ENCODE data around the gene S1PR5. TPM values are rescaled to one million over a fixed set of nuclear protein-coding genes. Genes with fewer than 3 reads are reported as not detected.
A peak's percentile ranks its signal among the peaks of the same experiment; 100 is the strongest.
"Not testable (repeated sequence)": the region's sequence is repeated elsewhere in the genome, so short reads cannot be mapped to it uniquely, and the experiment has no call there.

S1PR5 gene
- total and polyA plus RNA-seq, 10 of the 15 experiments (the other 5 are each of a cell fraction or from before 2014, with no cell fraction given), result 0.04 TPM; not detected in 9

DNA sequence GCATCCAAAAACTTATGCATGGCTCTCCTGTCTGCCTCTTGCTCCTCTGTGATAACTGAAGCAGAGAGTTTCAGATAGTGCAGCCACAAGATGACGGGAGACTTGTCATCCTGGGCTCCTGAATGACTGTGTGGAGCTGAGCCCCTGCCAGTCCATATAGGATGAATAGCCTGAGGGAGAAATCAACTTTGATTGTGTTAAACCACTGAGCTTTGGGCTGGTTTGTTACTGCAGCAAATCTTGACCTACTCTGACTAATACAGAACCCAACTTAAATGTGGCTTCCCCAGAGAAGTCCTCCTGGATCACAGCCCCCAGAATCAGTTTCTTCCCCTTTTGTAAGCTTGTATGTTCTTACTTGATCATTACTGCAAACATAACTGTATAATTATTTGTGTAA lies 15.2 kb upstream of the S1PR5 start:
- no peak for DNase-seq (ENCODE audit: low read depth, low spot score)
- SMC1A ChIA-PET (ENCODE audit: uncharacterized antibody, unreplicated experiment), result interaction anchor here (1.6 kb wide), 1 partner anchor 40 kb away, joined by 3 read pairs; no protein-coding TSS in a partner anchor
- ATAC-seq, result no peak
- Histone ChIP-seq H3K27ac (ENCODE audit: control insufficient read depth, insufficient read depth) (no peak overlapping the region), H3K36me3 (ENCODE audit: control insufficient read depth in 2 of 2, insufficient read depth in 2 of 2, low read length in 1 of 2) (no peaks in the 10 kb centered on the region), H3K4me1 (ENCODE audit: control insufficient read depth, insufficient read depth, low read length) (no peaks in the 10 kb centered on the region), H3K9me3 (replicated peaks; ENCODE audit: control insufficient read depth, insufficient read depth, low read length) (peaks cover 2% of the 10 kb centered on the region; the same call in 1 of the 3 replicates), H3K79me2 (ENCODE audit: control insufficient read depth, insufficient read depth, low read length) (no peaks in the 10 kb centered on the region), H3K9ac (ENCODE audit: control insufficient read depth, insufficient read depth, low read length) (no peak overlapping the region), H3K4me2 (ENCODE audit: control insufficient read depth, insufficient read depth) (no peak overlapping the region), H3K27me3 (replicated peaks in 1 of 2; ENCODE audit: control insufficient read depth in 2 of 2, insufficient read depth in 2 of 2, low read length in 1 of 2) (no peaks in the 10 kb centered on the region), H3K4me3 (no peak overlapping the region), H4K20me1 (ENCODE audit: control insufficient read depth, insufficient read depth) (no peaks in the 10 kb centered on the region), H2AFZ (ENCODE audit: control insufficient read depth, low read depth, low read length) (no peak overlapping the region)
- TF ChIP-seq, protein P1, sequence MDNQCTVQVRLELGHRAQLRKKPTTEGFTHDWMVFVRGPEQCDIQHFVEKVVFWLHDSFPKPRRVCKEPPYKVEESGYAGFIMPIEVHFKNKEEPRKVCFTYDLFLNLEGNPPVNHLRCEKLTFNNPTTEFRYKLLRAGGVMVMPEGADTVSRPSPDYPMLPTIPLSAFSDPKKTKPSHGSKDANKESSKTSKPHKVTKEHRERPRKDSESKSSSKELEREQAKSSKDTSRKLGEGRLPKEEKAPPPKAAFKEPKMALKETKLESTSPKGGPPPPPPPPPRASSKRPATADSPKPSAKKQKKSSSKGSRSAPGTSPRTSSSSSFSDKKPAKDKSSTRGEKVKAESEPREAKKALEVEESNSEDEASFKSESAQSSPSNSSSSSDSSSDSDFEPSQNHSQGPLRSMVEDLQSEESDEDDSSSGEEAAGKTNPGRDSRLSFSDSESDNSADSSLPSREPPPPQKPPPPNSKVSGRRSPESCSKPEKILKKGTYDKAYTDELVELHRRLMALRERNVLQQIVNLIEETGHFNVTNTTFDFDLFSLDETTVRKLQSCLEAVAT (IDR thresholded peaks at IDR 0.05), result no peak
- TF ChIP-seq, protein P2, sequence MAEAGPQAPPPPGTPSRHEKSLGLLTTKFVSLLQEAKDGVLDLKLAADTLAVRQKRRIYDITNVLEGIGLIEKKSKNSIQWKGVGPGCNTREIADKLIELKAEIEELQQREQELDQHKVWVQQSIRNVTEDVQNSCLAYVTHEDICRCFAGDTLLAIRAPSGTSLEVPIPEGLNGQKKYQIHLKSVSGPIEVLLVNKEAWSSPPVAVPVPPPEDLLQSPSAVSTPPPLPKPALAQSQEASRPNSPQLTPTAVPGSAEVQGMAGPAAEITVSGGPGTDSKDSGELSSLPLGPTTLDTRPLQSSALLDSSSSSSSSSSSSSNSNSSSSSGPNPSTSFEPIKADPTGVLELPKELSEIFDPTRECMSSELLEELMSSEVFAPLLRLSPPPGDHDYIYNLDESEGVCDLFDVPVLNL (IDR thresholded peaks at IDR 0.05; ENCODE audit: low read depth, low read length), result no peak
- TF ChIP-seq ZNF217 (IDR thresholded peaks at IDR 0.05) (peak; percentile 61; the same call in 1 of the 2 replicates), ETV6 (conservative IDR thresholded peaks at IDR 0.05 in 1 of 2, IDR thresholded peaks at IDR 0.05 in 1 of 2; ENCODE audit: borderline replicate concordance in 1 of 2, low read depth in 1 of 2) (no peak), ZNF207 (IDR thresholded peaks at IDR 0.05; ENCODE audit: borderline replicate concordance) (no peak)
- TF ChIP-seq, protein P3, sequence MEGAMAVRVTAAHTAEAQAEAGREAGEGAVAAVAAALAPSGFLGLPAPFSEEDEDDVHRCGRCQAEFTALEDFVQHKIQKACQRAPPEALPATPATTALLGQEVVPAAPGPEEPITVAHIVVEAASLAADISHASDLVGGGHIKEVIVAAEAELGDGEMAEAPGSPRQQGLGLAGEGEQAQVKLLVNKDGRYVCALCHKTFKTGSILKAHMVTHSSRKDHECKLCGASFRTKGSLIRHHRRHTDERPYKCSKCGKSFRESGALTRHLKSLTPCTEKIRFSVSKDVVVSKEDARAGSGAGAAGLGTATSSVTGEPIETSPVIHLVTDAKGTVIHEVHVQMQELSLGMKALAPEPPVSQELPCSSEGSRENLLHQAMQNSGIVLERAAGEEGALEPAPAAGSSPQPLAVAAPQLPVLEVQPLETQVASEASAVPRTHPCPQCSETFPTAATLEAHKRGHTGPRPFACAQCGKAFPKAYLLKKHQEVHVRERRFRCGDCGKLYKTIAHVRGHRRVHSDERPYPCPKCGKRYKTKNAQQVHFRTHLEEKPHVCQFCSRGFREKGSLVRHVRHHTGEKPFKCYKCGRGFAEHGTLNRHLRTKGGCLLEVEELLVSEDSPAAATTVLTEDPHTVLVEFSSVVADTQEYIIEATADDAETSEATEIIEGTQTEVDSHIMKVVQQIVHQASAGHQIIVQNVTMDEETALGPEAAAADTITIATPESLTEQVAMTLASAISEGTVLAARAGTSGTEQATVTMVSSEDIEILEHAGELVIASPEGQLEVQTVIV (IDR thresholded peaks at IDR 0.05; ENCODE audit: borderline replicate concordance, partially characterized antibody), result no peak
- TF ChIP-seq, protein P4, sequence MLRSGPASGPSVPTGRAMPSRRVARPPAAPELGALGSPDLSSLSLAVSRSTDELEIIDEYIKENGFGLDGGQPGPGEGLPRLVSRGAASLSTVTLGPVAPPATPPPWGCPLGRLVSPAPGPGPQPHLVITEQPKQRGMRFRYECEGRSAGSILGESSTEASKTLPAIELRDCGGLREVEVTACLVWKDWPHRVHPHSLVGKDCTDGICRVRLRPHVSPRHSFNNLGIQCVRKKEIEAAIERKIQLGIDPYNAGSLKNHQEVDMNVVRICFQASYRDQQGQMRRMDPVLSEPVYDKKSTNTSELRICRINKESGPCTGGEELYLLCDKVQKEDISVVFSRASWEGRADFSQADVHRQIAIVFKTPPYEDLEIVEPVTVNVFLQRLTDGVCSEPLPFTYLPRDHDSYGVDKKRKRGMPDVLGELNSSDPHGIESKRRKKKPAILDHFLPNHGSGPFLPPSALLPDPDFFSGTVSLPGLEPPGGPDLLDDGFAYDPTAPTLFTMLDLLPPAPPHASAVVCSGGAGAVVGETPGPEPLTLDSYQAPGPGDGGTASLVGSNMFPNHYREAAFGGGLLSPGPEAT (IDR thresholded peaks at IDR 0.05; ENCODE audit: low read depth), result no peak
- RAD21 ChIA-PET (ENCODE audit: unreplicated experiment), result no interaction called here
- no TSS peak for BruUV-seq (replicated peaks)
- CTCF ChIA-PET, result interaction anchor here (0.9 to 1.5 kb wide), 5 partner anchors 10 to 49 kb away, joined by 3 to 5 read pairs (median 4); no protein-coding TSS in a partner anchor
- FAIRE-seq, result no peak
- intact Hi-C loops (cut with micrococcal nuclease; ENCODE audit: unreplicated experiment), result no loop called here
- WGBS (ENCODE audit: insufficient coverage, insufficient replicate concordance, low lambda C conversion rate, missing lambda C conversion rate), result 0% methylated on average over 1 of the region's 1 CpG
- in situ Hi-C loops (cut with MboI), result no loop called here
- POLR2A ChIA-PET, result interaction anchor here (0.7 kb wide), 1 partner anchor 359 kb away, joined by 3 read pairs; no protein-coding TSS in a partner anchor

DNA sequence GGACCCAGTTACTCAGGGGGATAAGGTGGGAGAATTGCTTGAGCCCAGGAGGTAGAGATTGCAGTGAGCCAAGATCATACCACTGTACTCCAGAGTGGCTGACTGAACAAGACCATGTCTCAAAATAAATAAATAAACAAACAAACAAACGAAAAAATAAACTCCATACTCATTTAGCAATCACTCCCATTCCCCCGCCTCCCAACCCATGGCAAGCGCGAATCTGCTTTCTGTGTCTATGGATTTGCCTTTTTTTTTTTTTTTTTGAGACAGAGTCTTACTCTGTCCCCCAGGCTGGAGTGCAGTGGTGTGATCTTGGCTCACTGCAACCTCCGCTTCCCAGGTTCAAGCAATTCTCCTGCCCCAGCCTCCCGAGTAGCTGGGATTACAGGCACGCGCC lies 9.6 kb upstream of the S1PR5 start:
- H2AFZ ChIP-seq (ENCODE audit: control insufficient read depth, low read depth, low read length); H3K9me3 ChIP-seq (replicated peaks; ENCODE audit: control insufficient read depth, insufficient read depth, low read length); H3K79me2 ChIP-seq (ENCODE audit: control insufficient read depth, insufficient read depth, low read length); SMC1A ChIA-PET (ENCODE audit: uncharacterized antibody, unreplicated experiment); ATAC-seq; DNase-seq (ENCODE audit: low read depth, low spot score); H3K4me3 ChIP-seq; in situ Hi-C loops (cut with MboI); H3K9ac ChIP-seq (ENCODE audit: control insufficient read depth, insufficient read depth, low read length); intact Hi-C loops (cut with micrococcal nuclease; ENCODE audit: unreplicated experiment); RAD21 ChIA-PET (ENCODE audit: unreplicated experiment); H4K20me1 ChIP-seq (ENCODE audit: control insufficient read depth, insufficient read depth); H3K27me3 ChIP-seq (replicated peaks in 1 of 2; ENCODE audit: control insufficient read depth in 2 of 2, insufficient read depth in 2 of 2, low read length in 1 of 2); H3K27ac ChIP-seq (ENCODE audit: control insufficient read depth, insufficient read depth); H3K4me1 ChIP-seq (ENCODE audit: control insufficient read depth, insufficient read depth, low read length); FAIRE-seq; H3K4me2 ChIP-seq (ENCODE audit: control insufficient read depth, insufficient read depth); CTCF ChIA-PET; BruUV-seq (replicated peaks); H3K36me3 ChIP-seq (ENCODE audit: control insufficient read depth in 2 of 2, insufficient read depth in 2 of 2, low read length in 1 of 2): not testable (repeated sequence)
- 67% methylated on average over 7 of the region's 8 CpGs for WGBS (ENCODE audit: insufficient coverage, insufficient replicate concordance, low lambda C conversion rate, missing lambda C conversion rate)
- POLR2A ChIA-PET, result interaction anchor here (0.6 kb wide), 1 partner anchor 381 kb away, joined by 7 read pairs; no protein-coding TSS in a partner anchor

Data from GM12878 (cell line).